GM23338 (cell line): Measurements from ENCODE around the gene SLC4A2. TPM values are rescaled to one million over a fixed set of nuclear protein-coding genes. Genes with fewer than 3 reads are reported as not detected.

Experiments
- ATAC-seq: fragments of 200-7000 bp; cut with Tn5 transposase; 3 replicates; pipeline ENCODE4 v1.9.1; 2020
- DNase-seq: peaks from one replicate; pipeline ENCODE4 v3.0.0-alpha.2; 2015; ENCODE audit warnings: low spot score
- H2AFZ ChIP-seq: fragments of 200-600 bp; sonication (generic); 2 replicates; pipeline ENCODE4 v1.8.0; 2016; ENCODE audit warnings: antibody characterized with exemption, mild to moderate bottlenecking, moderate library complexity
- H3F3A ChIP-seq: fragments of 200-600 bp; sonication (generic); replicated peaks from 2 replicates; pipeline ENCODE4 v1.8.0; 2017; ENCODE audit warnings: antibody characterized with exemption, mixed run types, low read depth
- H3K27ac ChIP-seq: fragments of 200-600 bp; sonication (generic); 2 replicates; pipeline ENCODE4 v1.6.1; 2016; ENCODE audit warnings: low read depth
- H3K27me3 ChIP-seq: fragments of 200-600 bp; sonication (generic); 2 replicates; pipeline ENCODE4 v1.8.0; 2016; ENCODE audit warnings: mild to moderate bottlenecking, mixed run types, moderate library complexity; ENCODE audit not compliant: insufficient read depth
- H3K36me3 ChIP-seq: fragments of 200-600 bp; sonication (generic); 2 replicates; pipeline ENCODE4 v1.8.0; 2016; ENCODE audit warnings: mild to moderate bottlenecking; ENCODE audit not compliant: insufficient read depth
- H3K4me1 ChIP-seq: fragments of 200-600 bp; sonication (generic); 2 replicates; pipeline ENCODE4 v1.8.0; 2016; ENCODE audit warnings: mild to moderate bottlenecking, moderate library complexity; ENCODE audit not compliant: insufficient read depth
- H3K4me2 ChIP-seq: fragments of 200-600 bp; sonication (generic); 2 replicates; pipeline ENCODE4 v1.7.1; 2017; ENCODE audit warnings: mixed run types
- H3K4me3 ChIP-seq: fragments of 200-600 bp; sonication (generic); 2 replicates; pipeline ENCODE4 v1.6.1; 2016; ENCODE audit warnings: mixed run types
- H3K79me2 ChIP-seq: fragments of 200-600 bp; sonication (generic); replicated peaks from 2 replicates; pipeline ENCODE4 v1.8.0; 2017; ENCODE audit warnings: mild to moderate bottlenecking; ENCODE audit not compliant: insufficient read depth
- H3K9me2 ChIP-seq: fragments of 200-600 bp; sonication (generic); 2 replicates; pipeline ENCODE4 v1.8.0; 2017; ENCODE audit not compliant: insufficient read depth
- H4K20me1 ChIP-seq: fragments of 200-600 bp; sonication (generic); replicated peaks from 2 replicates; pipeline ENCODE4 v1.8.0; 2017; ENCODE audit warnings: mild to moderate bottlenecking; ENCODE audit not compliant: insufficient read depth
- H3K27ac Mint-ChIP-seq: 2 replicates; pipeline ENCODE4 v1.8.0; 2020; ENCODE audit warnings: inconsistent platforms, mild to moderate bottlenecking, moderate library complexity, mixed read lengths
- H3K27me3 Mint-ChIP-seq: 3 replicates; pipeline ENCODE4 v1.8.0; 2022; ENCODE audit warnings: low read depth, mild to moderate bottlenecking, moderate library complexity, mixed read lengths, inconsistent platforms; ENCODE audit not compliant: insufficient read depth, poor library complexity
- H3K36me3 Mint-ChIP-seq: 3 replicates; pipeline ENCODE4 v1.8.0; 2021; ENCODE audit warnings: low read depth, mild to moderate bottlenecking, inconsistent platforms, moderate library complexity, mixed read lengths
- H3K4me1 Mint-ChIP-seq: 3 replicates; pipeline ENCODE4 v1.8.0; 2020; ENCODE audit warnings: mild to moderate bottlenecking, inconsistent platforms, mixed read lengths
- H3K4me3 Mint-ChIP-seq: 3 replicates; pipeline ENCODE4 v1.8.0; 2021; ENCODE audit warnings: moderate library complexity, mild to moderate bottlenecking, inconsistent platforms, mixed read lengths
- H3K9me3 Mint-ChIP-seq: 3 replicates; pipeline ENCODE4 v1.8.0; 2020; ENCODE audit warnings: moderate library complexity, mild to moderate bottlenecking, inconsistent platforms, mixed read lengths
- EZH2 ChIP-seq: fragments of 200-600 bp; sonication (generic); IDR thresholded peaks from one replicate; pipeline ENCODE4 v1.8.0; 2017; ENCODE audit warnings: antibody characterized with exemption, mild to moderate bottlenecking, low read depth; ENCODE audit not compliant: unreplicated experiment
- JUNB ChIP-seq: IDR thresholded peaks from one replicate; pipeline ENCODE4 v1.6.1; 2016; ENCODE audit warnings: antibody characterized with exemption; ENCODE audit not compliant: unreplicated experiment
- POLR2AphosphoS5 ChIP-seq: IDR thresholded peaks from 2 replicates; pipeline ENCODE4 v1.6.1; 2016; ENCODE audit warnings: antibody characterized with exemption, low read depth
- STAT1 ChIP-seq: IDR thresholded peaks from one replicate; pipeline ENCODE4 v1.6.1; 2016; ENCODE audit warnings: antibody characterized with exemption; ENCODE audit not compliant: unreplicated experiment
- ZNF114 ChIP-seq: fragments of 250-450 bp; sonication (Bioruptor Pico); IDR thresholded peaks from 2 replicates; pipeline ENCODE4 v1.5.0; 2020; ENCODE audit warnings: mild to moderate bottlenecking, moderate library complexity
- polyA plus RNA-seq: library from polyadenylated mRNA; unstranded; fragments of >200 nt; fragmentation: Nextera tagmentation; extraction: Ambion mirVana; gene quantifications from 2 replicates; pipeline ENCODE4 v1.2.1, GENCODE V29; 2016
- total RNA-seq: library from RNA; depleted of rRNA; stranded (reverse); fragments of >200 nt; shearing (Covaris generic); gene quantifications from 2 replicates; pipeline ENCODE4 v1.2.3, GENCODE V29; 2014
- TF ChIP-seq, protein P1 (sequence below): IDR thresholded peaks from 2 replicates; pipeline ENCODE4 v1.6.1; 2016; ENCODE audit warnings: antibody characterized with exemption
- TF ChIP-seq, protein P2 (sequence below): IDR thresholded peaks from one replicate; pipeline ENCODE4 v1.6.1; 2018; ENCODE audit warnings: antibody characterized with exemption; ENCODE audit not compliant: unreplicated experiment
- TF ChIP-seq, protein P3 (sequence below), 2 experiments: fragments of 200-600 bp in 1 of 2; sonication (generic) in 1 of 2; conservative IDR thresholded peaks; 2 replicates each; pipeline versions ENCODE4 v1.5.1 to v1.6.1; 2016 to 2017; ENCODE audit warnings: antibody characterized with exemption in 2 of 2, low read depth in 2 of 2, mild to moderate bottlenecking in 2 of 2, moderate library complexity in 1 of 2

The SLC4A2 gene
- total and polyA plus RNA-seq, 2 experiments from 2014 or later = 64.8 to 106 TPM

DNA sequence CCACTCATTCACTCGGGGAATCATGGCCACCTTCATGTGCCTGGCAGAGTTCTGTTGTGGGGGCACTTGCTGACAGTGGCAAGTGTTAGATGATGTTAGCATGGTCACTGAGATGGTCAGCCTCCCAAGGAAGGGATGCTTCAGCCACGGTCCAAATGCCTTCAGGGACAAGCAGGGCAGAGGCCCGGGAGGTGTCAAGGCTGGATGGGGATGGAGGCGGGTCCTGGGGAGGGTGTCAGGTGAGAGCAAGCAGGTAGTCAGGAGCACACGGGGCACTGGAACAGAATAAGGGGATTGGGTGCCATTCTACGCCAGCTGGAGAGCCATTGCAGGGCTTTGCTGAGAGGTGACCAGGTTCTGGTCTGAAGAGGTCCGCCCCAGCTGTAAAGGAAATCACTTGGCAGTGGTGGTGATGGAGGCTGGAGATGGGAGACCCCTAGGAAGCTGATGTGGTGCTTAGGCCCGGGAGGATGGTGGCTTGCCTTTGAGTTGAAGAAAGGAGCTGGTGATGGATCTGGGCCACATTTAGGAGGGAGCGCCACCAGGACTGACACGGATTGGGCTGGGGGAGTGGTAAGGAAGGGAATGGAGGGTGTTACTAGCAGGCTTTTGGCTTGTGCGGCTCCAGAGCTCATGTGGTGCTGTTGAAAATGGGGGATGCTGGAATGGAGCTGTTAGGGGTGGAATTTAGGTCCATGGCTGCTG is 51.0 kb downstream of the SLC4A2 start:
- ATAC-seq = no peak
- TF ChIP-seq, protein P1, sequence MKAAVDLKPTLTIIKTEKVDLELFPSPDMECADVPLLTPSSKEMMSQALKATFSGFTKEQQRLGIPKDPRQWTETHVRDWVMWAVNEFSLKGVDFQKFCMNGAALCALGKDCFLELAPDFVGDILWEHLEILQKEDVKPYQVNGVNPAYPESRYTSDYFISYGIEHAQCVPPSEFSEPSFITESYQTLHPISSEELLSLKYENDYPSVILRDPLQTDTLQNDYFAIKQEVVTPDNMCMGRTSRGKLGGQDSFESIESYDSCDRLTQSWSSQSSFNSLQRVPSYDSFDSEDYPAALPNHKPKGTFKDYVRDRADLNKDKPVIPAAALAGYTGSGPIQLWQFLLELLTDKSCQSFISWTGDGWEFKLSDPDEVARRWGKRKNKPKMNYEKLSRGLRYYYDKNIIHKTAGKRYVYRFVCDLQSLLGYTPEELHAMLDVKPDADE = no peak
- TF ChIP-seq STAT1 (no peak), EZH2 (no peak)
- TF ChIP-seq, protein P2, sequence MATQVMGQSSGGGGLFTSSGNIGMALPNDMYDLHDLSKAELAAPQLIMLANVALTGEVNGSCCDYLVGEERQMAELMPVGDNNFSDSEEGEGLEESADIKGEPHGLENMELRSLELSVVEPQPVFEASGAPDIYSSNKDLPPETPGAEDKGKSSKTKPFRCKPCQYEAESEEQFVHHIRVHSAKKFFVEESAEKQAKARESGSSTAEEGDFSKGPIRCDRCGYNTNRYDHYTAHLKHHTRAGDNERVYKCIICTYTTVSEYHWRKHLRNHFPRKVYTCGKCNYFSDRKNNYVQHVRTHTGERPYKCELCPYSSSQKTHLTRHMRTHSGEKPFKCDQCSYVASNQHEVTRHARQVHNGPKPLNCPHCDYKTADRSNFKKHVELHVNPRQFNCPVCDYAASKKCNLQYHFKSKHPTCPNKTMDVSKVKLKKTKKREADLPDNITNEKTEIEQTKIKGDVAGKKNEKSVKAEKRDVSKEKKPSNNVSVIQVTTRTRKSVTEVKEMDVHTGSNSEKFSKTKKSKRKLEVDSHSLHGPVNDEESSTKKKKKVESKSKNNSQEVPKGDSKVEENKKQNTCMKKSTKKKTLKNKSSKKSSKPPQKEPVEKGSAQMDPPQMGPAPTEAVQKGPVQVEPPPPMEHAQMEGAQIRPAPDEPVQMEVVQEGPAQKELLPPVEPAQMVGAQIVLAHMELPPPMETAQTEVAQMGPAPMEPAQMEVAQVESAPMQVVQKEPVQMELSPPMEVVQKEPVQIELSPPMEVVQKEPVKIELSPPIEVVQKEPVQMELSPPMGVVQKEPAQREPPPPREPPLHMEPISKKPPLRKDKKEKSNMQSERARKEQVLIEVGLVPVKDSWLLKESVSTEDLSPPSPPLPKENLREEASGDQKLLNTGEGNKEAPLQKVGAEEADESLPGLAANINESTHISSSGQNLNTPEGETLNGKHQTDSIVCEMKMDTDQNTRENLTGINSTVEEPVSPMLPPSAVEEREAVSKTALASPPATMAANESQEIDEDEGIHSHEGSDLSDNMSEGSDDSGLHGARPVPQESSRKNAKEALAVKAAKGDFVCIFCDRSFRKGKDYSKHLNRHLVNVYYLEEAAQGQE = no peak

DNA sequence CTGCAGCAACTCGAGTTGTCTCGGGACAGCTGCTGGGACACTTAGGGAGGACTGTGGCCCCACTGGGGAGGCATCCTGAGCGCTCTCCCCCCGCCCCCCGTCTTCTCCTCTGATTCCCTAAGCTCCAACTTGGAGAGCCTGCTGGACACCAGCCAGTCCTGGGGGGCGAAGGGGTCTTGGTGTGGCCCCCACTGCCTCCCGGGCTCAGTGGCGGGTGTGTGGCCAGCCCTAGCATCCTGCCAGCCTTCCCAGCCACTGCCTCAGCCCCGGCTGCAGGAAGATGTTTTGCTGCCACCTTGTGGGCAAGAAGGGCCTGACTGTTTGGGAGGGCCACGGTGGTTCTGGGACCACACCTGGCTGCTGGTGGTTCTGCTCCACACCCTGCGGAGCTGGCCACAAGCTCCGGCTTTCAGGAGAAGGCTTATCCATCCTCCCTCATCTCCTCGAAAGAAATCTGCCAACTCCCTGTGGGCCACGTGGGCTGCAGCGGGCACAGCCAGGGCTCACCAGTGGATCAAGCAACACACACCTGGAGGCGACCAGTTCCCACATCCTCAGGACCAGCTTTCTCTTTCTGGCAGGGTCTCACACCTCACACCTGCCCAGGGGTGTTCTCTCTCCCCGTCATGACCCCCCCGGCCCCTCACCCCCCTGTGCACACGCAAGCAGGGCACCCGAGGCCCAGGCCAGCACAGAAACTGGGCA is 51.7 kb downstream of the SLC4A2 start:
- Histone ChIP-seq H2AFZ (no peak overlapping the region), H3K79me2 (peaks cover 29% of the 10 kb centered on the region), H3K9me2 (no peaks in the 10 kb centered on the region), H3F3A (peaks cover 15% of the 10 kb centered on the region), H3K4me3 (no peak overlapping the region), H3K4me1 (peaks cover 20% of the 10 kb centered on the region), H4K20me1 (peaks cover 28% of the 10 kb centered on the region), H3K4me2 (no peak overlapping the region), H3K27ac (peak overlapping the region; percentile 69; the same call in 1 of the 2 replicates), H3K27me3 (peaks cover 17% of the 10 kb centered on the region), H3K36me3 (no peaks in the 10 kb centered on the region)
- DNase-seq (peak; percentile 92), ATAC-seq (peak; percentile 69)
- peaks cover 39% of the 10 kb centered on the region for H3K4me1 Mint-ChIP-seq
- no peak; the same call in 1 of the 2 replicates for TF ChIP-seq POLR2AphosphoS5
- TF ChIP-seq, protein P3, sequence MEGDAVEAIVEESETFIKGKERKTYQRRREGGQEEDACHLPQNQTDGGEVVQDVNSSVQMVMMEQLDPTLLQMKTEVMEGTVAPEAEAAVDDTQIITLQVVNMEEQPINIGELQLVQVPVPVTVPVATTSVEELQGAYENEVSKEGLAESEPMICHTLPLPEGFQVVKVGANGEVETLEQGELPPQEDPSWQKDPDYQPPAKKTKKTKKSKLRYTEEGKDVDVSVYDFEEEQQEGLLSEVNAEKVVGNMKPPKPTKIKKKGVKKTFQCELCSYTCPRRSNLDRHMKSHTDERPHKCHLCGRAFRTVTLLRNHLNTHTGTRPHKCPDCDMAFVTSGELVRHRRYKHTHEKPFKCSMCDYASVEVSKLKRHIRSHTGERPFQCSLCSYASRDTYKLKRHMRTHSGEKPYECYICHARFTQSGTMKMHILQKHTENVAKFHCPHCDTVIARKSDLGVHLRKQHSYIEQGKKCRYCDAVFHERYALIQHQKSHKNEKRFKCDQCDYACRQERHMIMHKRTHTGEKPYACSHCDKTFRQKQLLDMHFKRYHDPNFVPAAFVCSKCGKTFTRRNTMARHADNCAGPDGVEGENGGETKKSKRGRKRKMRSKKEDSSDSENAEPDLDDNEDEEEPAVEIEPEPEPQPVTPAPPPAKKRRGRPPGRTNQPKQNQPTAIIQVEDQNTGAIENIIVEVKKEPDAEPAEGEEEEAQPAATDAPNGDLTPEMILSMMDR (conservative IDR thresholded peaks at IDR 0.05; ENCODE audit: low read depth in 2 of 2) = peak; percentile 77 to 99
- TF ChIP-seq JUNB = no peak
- TF ChIP-seq ZNF114 (CRISPR knock-in tag) = no peak
- no peak overlapping the region for H3K4me3 Mint-ChIP-seq
- H3K27me3 Mint-ChIP-seq = peaks cover 20% of the 10 kb centered on the region
- no peaks in the 10 kb centered on the region for H3K9me3 Mint-ChIP-seq
- H3K27ac Mint-ChIP-seq = no peak overlapping the region
- H3K36me3 Mint-ChIP-seq = no peaks in the 10 kb centered on the region; the same call in 1 of the 3 replicates

More for the DNA sequence above, 51.0 kb downstream of the SLC4A2 start:
- H3K27me3 ChIP-seq = peaks cover 10% of the 10 kb centered on the region
- H3K9me2 ChIP-seq = no peaks in the 10 kb centered on the region
- H3K4me3 ChIP-seq = no peak overlapping the region
- Mint-ChIP-seq H3K36me3 (no peaks in the 10 kb centered on the region; the same call in 1 of the 3 replicates), H3K4me1 (peaks cover 40% of the 10 kb centered on the region), H3K9me3 (no peaks in the 10 kb centered on the region), H3K4me3 (no peak overlapping the region), H3K27me3 (peaks cover 16% of the 10 kb centered on the region), H3K27ac (no peak overlapping the region)
- peak; percentile 44 for DNase-seq
- peaks cover 17% of the 10 kb centered on the region for H3K4me1 ChIP-seq
- H3K4me2 ChIP-seq = no peak overlapping the region
- H4K20me1 ChIP-seq = peaks cover 24% of the 10 kb centered on the region
- H3K36me3 ChIP-seq = no peaks in the 10 kb centered on the region
- peaks cover 15% of the 10 kb centered on the region for H3F3A ChIP-seq
- H3K79me2 ChIP-seq = peaks cover 35% of the 10 kb centered on the region
- H3K27ac ChIP-seq = peak overlapping the region; percentile 69; the same call in 1 of the 2 replicates
- H2AFZ ChIP-seq = no peak overlapping the region
